Measurements from ENCODE around the gene NNAT.
"Not testable (repeated sequence)": the region's sequence is repeated elsewhere in the genome, so short reads cannot be mapped to it uniquely, and the experiment has no call there.

NNAT gene

GRCh38 chr20:37524859-37525708 is 4.0 kb downstream of the NNAT start:
- no peak for DNase-seq

GRCh38 chr20:37525810-37526209 is 4.8 kb downstream of the NNAT start:
- no peak for DNase-seq

DNA sequence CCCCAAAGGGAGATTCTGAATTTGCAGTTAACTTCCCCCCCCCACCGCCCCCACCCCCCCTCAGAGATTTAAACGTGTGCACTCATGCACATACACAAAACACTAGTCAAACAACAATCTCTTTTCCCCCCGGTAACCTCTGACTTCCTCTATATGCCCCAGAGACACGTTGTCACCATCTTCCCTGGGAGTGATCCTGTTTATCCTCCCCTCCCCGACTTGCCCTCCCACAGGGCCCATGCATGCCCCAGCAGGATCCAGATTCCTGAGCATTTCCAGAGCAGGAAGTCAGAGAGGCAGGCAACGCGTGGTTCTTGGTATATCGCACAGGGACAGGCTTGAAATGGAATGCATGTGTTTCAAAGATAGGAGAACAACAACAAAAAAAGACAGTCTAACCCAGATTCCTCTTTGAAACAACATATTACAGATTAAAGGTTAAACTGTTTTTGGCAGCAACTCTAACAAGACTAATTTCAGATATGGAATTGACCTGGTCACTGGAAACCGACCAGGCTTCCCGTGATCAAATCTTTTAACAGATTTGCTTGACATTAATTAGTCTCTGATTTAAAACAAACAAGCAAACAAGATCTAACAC is 5.3 kb downstream of the NNAT start:
- DNase-seq = peak; percentile 43 to 53 (median 47)

- DNase-seq = peak; percentile 47 to 67 (median 53)
These were observed 6.0 kb downstream of the NNAT start for GRCh38 chr20:37526839-37527637.

DNA sequence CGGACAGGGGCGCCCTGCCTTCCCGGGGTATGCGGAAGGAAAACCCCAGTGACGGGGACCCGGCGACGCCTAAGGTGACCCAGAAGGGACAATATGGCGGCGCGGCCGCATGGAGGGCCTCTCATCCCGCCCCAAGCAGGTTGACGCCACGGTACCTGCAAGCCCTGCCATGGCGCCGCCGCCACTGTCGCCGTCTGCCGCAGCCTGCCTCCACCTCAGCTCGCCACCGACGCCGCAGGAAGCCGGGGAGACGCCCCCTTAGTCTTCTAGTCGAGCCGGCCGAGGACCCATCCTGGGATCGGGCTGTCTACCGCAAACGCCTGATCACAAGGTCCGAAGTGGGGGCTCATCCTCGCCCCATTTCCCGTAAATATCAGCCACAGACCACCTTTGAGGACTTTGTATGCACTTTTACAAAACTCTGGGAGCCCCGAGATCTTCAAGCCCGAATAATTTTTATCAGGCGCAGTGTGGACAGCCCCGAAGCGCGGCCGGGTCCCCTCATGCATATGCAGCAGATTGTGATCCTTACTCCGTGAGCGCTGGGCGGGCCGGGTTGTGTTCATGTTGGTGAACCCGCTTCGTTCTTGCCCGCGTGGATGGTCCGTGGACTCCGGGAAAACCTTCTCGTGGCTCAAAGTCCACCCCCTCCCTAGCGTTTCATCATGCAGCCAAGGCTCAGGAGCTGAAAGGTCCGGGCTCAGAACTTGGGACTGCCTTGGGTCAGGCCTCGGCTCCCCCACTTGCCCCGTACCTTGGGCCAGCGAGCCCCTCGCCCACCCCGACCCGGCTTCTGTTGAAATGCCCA is 6.8 kb downstream of the NNAT start, which contains the start of gene BLCAP:
Gene BLCAP (minus strand): TSS at position 239 of the 808 bp plus-strand sequence. CDS start 8,702 bp downstream, outside the sequence.
- DNase-seq = peak; percentile 93 to 95 (median 95)

DNA sequence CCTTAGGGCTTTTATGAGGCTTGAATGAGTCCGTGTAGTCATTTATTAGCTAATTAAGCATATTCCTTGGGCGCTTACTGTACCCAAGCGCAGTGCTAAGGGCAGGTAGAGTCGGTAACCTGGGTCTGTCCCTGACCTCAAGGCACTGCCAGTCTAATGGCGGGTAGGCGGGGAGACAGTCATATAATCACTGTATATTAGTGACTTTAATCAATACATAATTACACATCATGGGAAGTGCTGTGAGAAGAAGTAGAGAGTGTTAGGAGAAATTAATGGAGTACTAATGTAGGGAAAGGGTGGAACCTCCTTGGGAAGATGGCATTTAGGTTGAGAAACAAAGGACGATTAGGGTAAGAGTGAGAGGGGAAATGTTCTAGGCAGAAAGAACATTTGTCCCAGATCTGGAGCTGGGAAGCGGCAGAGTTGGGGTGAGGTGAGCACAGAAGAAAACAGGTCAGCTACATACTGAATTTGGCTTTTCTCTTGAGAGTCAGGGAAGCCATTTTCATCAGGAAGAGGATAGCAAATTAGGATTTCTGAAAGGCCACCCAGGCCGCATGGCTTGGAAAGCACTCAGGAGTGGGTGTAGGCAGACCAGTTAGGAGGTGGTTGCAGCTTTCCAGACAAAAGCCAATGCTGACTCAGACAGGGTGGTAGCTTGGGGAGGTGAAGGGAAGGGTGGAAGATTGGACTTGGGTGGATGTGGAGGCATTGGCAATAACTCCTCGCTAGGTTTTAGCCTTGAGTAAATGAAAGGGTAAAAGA is 7.6 kb downstream of the NNAT start:
- peak in 2 of 3 donors; percentile 24 to 35 for DNase-seq

GRCh38 chr20:37529214-37529967 is 8.3 kb downstream of the NNAT start:
- DNase-seq = no peak

- no peak for DNase-seq
These were observed 9.0 kb downstream of the NNAT start for GRCh38 chr20:37529968-37530600.

- no peak for DNase-seq
These were observed 9.6 kb downstream of the NNAT start for GRCh38 chr20:37530696-37531095.

DNA sequence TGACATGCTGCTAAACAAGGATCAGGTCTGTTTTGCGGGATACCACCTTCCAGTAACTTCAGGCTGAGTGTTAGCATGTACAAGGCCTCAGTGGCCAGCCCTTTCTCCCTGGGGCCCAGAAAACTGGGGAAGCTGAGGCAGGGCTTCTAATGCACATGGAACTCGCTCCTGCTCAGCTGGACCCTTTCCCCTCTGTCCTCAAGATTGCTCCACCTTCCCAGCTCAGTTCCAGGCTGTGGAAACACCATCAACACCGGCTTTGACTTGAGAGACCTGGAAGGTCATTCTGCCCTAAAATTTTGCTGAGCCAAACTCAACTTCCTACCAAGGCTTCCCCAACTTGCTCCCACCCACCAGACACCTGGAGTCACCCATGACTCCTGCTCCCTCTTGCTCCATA is 10.8 kb downstream of the NNAT start:
- no peak for DNase-seq

- no peak for DNase-seq
These were observed 12.2 kb downstream of the NNAT start for GRCh38 chr20:37533154-37533715.

DNA sequence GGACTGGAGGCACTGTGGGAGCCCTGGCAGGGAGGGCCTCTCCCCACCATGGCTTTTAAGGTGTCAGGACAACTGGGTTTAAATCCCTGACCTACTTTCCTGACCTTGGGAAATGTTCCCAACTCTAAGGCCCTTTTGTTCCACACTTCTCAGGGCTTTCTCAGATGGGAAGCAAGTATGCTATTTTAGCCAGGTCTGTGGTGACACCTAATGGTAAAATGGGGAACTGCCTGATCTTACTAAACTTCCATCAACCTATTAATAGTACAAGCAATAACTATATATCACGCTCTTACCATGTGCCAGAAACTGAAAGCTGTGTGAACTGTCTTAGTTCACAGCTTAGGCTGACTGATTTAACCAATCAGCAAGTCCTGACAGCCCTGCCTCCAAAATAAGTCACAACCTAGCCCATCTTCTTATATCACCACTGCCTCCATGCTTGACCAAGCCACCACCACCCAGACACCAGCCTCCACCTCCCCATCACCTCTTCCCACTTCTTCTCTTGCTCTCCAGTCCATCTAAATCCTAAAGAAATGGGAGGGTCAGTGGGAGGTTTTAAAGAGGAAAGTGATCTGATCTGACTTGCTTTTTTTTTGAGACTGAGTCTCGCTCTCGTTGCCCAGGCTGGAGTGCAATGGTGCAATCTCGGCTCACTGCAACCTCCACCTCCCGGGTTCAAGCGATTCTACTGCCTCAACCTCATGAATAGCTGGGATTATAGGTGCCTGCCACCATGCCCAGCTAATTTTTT is 13.5 kb downstream of the NNAT start:
- DNase-seq = peak; percentile 84 to 93 (median 90)

DNA sequence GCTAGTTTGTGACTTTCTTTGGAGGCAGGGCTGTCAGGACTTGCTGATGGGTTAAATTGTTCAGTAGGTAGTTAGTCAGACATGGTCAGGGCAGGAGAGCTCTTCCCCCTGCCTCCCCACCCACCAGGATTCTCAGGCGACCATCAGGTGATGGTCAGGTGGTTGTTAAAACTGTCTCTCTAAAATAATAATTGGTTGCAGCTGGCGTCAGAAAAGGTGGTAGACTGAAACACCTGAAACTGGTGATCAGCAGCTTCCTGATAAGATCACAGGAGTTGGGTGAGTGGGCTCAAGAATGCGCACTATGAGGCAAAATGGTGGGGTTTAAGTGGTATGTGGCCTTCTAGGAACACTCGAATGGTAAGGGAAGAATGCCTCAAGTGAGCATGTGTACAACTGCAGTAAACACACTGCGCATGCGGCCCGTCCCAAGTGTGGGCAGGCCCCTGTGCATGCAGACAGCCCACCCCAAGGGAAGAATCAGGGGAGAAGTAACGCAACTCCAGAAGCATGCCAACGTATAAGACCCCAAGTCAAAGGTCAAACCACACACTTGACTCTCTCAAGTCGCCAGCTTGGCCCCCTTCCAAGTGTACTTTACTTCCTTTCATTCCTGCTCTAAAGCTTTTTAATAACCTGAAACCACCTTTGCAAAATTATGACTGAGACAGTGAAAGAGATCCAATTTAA is 14.5 kb downstream of the NNAT start:
- no peak for DNase-seq

DNA sequence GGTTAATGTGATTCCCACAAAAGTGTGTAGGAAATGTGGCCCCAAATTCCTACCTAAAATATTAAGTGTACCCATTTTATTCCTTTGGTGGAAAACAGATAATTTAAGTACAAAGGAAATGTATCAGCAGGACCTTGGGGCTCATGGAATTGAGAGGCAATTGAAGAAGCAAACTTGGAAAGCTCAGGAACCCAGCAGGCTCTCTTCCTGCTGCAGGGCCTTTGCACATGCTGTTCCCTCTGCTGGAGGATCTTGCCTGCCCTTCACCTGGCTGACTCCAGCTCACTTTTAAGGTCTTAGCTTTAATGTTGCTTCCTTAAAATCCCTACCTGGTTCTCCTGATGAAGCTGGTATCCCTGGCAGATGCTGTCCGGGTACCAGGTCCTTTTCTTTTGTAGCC is 16.5 kb downstream of the NNAT start:
- no peak for DNase-seq

DNA sequence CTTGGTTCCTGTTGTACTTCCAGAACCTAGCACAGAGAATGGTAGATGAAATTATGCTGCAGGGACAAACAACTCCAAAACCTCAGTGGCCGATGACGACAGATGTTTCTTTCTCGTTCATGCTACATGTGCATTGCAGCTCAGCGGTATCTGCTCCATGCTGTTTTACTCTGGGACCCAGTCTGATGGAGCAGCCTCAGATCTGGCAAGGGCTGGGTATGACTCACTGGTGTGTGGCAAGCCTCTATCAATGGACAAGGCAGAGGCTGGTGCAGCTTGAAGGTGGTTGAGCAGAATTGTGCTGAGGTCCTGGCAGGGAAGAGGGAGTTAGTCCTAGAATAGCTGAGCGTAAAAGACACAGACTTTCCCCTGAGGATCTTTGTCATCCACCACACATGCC is 17.0 kb downstream of the NNAT start:
- peak; percentile 36 to 49 (median 39) for DNase-seq

GRCh38 chr20:37539424-37539823 is 18.4 kb downstream of the NNAT start:
- DNase-seq = no peak

- no peak for DNase-seq
These were observed 19.0 kb downstream of the NNAT start for GRCh38 chr20:37540001-37540400.

GRCh38 chr20:37540838-37541237 is 19.8 kb downstream of the NNAT start:
- DNase-seq = not testable (repeated sequence)

- no peak for DNase-seq
These were observed 20.3 kb downstream of the NNAT start for GRCh38 chr20:37541326-37541725.

Measured in suppressor macrophage treated with lipopolysaccharide for 1 hour (primary cell).